GM21447 (cell line): ENCODE results near the gene UBE2M.
A peak's percentile ranks its signal among the peaks of the same experiment; 100 is the strongest.

Source experiments
- ATAC-seq: cut with Tn5 transposase; IDR thresholded peaks from one replicate; pipeline ENCODE4 v1.9.1; 2021; ENCODE audit not compliant: unreplicated experiment

The UBE2M gene

GRCh38 chr19:58571575-58571947 lies 13.2 kb upstream of the UBE2M start:
- ATAC-seq: no peak

- ATAC-seq: no peak
Observed at GRCh38 chr19:58570770-58571574, 12.6 kb upstream of the UBE2M start.

GRCh38 chr19:58569943-58570670 lies 11.7 kb upstream of the UBE2M start:
- no peak for ATAC-seq

GRCh38 chr19:58569191-58569942 lies 11.0 kb upstream of the UBE2M start:
- ATAC-seq: no peak

- no peak for ATAC-seq
Observed at GRCh38 chr19:58568453-58569130, 10.2 kb upstream of the UBE2M start.

GRCh38 chr19:58566989-58567388 lies 8.6 kb upstream of the UBE2M start:
- no peak for ATAC-seq

GRCh38 chr19:58563823-58564222 lies 5.4 kb upstream of the UBE2M start:
- ATAC-seq: no peak

GRCh38 chr19:58563034-58563573 lies 4.7 kb upstream of the UBE2M start:
- no peak for ATAC-seq

- ATAC-seq: no peak
Observed at GRCh38 chr19:58562122-58563033, 4.0 kb upstream of the UBE2M start.

- ATAC-seq: no peak
Observed at GRCh38 chr19:58561373-58562121, 3.1 kb upstream of the UBE2M start.

GRCh38 chr19:58560921-58561320 lies 2.5 kb upstream of the UBE2M start:
- ATAC-seq: no peak

GRCh38 chr19:58560007-58560887 lies 1.8 kb upstream of the UBE2M start:
- ATAC-seq: no peak

GRCh38 chr19:58559275-58560006 lies 1.0 kb upstream of the UBE2M start:
- ATAC-seq: peak; percentile 33

GRCh38 chr19:58558623-58559274 lies 338 bp upstream of the UBE2M start:
- peak; percentile 47 for ATAC-seq

- no peak for ATAC-seq
Observed at GRCh38 chr19:58557221-58558065, 968 bp downstream of the UBE2M start.

- ATAC-seq: no peak
Observed at GRCh38 chr19:58556622-58557220, 1.7 kb downstream of the UBE2M start.
